ENCODE results near the gene NAA20. TPM values are rescaled to one million over a fixed set of nuclear protein-coding genes. Genes with fewer than 3 reads are reported as not detected.

Gene NAA20
- total RNA-seq, 1 donor from 2014 or later = 46.2 TPM

- no peak for TF ChIP-seq CTCF (IDR thresholded peaks at IDR 0.05)
- Mint-ChIP-seq H3K36me3 (ENCODE audit: low read depth) (no peaks in the 10 kb centered on the region), H3K9me3 (ENCODE audit: low read depth) (no peaks in the 10 kb centered on the region), H3K4me1 (ENCODE audit: low read depth) (peaks cover 59% of the 10 kb centered on the region), H3K4me3 (ENCODE audit: unreplicated experiment) (no peak overlapping the region), H3K27me3 (ENCODE audit: low read depth) (no peaks in the 10 kb centered on the region), H3K27ac (ENCODE audit: unreplicated experiment) (no peak overlapping the region)
- DNase-seq (ENCODE audit: low spot score) = no peak
These were observed 3.7 kb downstream of the NAA20 start for GRCh38 chr20:20020908-20021307.

GRCh38 chr20:20021835-20022234 is 4.7 kb downstream of the NAA20 start:
- no peak for TF ChIP-seq CTCF (IDR thresholded peaks at IDR 0.05)
- H3K9me3 Mint-ChIP-seq (ENCODE audit: low read depth) = no peaks in the 10 kb centered on the region
- H3K27ac Mint-ChIP-seq (ENCODE audit: unreplicated experiment) = peak overlapping the region; percentile 23
- peaks cover 61% of the 10 kb centered on the region for H3K4me1 Mint-ChIP-seq (ENCODE audit: low read depth)
- H3K4me3 Mint-ChIP-seq (ENCODE audit: unreplicated experiment) = no peak overlapping the region
- H3K36me3 Mint-ChIP-seq (ENCODE audit: low read depth) = no peaks in the 10 kb centered on the region
- no peak for DNase-seq (ENCODE audit: low spot score)
- H3K27me3 Mint-ChIP-seq (ENCODE audit: low read depth) = no peaks in the 10 kb centered on the region

- Mint-ChIP-seq H3K4me1 (ENCODE audit: low read depth) (peaks cover 63% of the 10 kb centered on the region), H3K9me3 (ENCODE audit: low read depth) (no peaks in the 10 kb centered on the region), H3K27me3 (ENCODE audit: low read depth) (no peaks in the 10 kb centered on the region), H3K27ac (ENCODE audit: unreplicated experiment) (peak overlapping the region; percentile 10), H3K4me3 (ENCODE audit: unreplicated experiment) (no peak overlapping the region), H3K36me3 (ENCODE audit: low read depth) (no peaks in the 10 kb centered on the region)
- no peak for DNase-seq (ENCODE audit: low spot score)
- no peak for TF ChIP-seq CTCF (IDR thresholded peaks at IDR 0.05)
These were observed 5.3 kb downstream of the NAA20 start for GRCh38 chr20:20022498-20022897.

- no peak for TF ChIP-seq CTCF (IDR thresholded peaks at IDR 0.05)
- DNase-seq (ENCODE audit: low spot score) = no peak
- H3K4me1 Mint-ChIP-seq (ENCODE audit: low read depth) = peaks cover 56% of the 10 kb centered on the region
- no peak overlapping the region for H3K27ac Mint-ChIP-seq (ENCODE audit: unreplicated experiment)
- no peaks in the 10 kb centered on the region for H3K9me3 Mint-ChIP-seq (ENCODE audit: low read depth)
- no peak overlapping the region for H3K4me3 Mint-ChIP-seq (ENCODE audit: unreplicated experiment)
- H3K36me3 Mint-ChIP-seq (ENCODE audit: low read depth) = peaks cover 2% of the 10 kb centered on the region
- H3K27me3 Mint-ChIP-seq (ENCODE audit: low read depth) = no peaks in the 10 kb centered on the region
These were observed 6.2 kb downstream of the NAA20 start for GRCh38 chr20:20023395-20023794.

- DNase-seq (ENCODE audit: low spot score) = no peak
- Mint-ChIP-seq H3K27me3 (ENCODE audit: low read depth) (no peaks in the 10 kb centered on the region), H3K4me1 (ENCODE audit: low read depth) (peaks cover 41% of the 10 kb centered on the region), H3K4me3 (ENCODE audit: unreplicated experiment) (no peak overlapping the region), H3K9me3 (ENCODE audit: low read depth) (no peaks in the 10 kb centered on the region), H3K36me3 (ENCODE audit: low read depth) (peaks cover 4% of the 10 kb centered on the region), H3K27ac (ENCODE audit: unreplicated experiment) (peak overlapping the region; percentile 75)
- no peak for TF ChIP-seq CTCF (IDR thresholded peaks at IDR 0.05)
These were observed 7.8 kb downstream of the NAA20 start for GRCh38 chr20:20024942-20025341.
